K562 (cell line): ENCODE measurements around the gene TYR. TPM values are rescaled to one million over a fixed set of nuclear protein-coding genes. Genes with fewer than 3 reads are reported as not detected.
"Not testable (repeated sequence)": the region's sequence is repeated elsewhere in the genome, so short reads cannot be mapped to it uniquely, and the experiment has no call there.

Experiments
- ATAC-seq: fragments of 200-7000 bp; cut with Tn5 transposase; 3 replicates; pipeline ENCODE4 v1.9.1; 2020; ENCODE audit warnings: moderate library complexity
- BruUV-seq: library from RNA; stranded (reverse); fragments of 400-500 nt; replicated peaks from 2 replicates; lab custom pipeline; 2021; lab: Mats Ljungman, UMichigan
- CTCF ChIA-PET: fragments of 300-600 bp; formaldehyde crosslinking; extraction: SDS; loops from one replicate; lab custom pipeline; 2021; ENCODE audit warnings: low intra/inter-chr PET ratio; lab: Yijun Ruan, JAX
- POLR2A ChIA-PET: fragments of 300-600, 350-650 bp; sonication (Branson Sonifier 250); formaldehyde crosslinking; extraction: SDS; loops from one replicate; lab custom pipeline; 2021; ENCODE audit warnings: antibody characterized with exemption, inconsistent platforms; lab: Yijun Ruan, JAX
- DNase-seq, 4 experiments: peaks; one replicate each; pipeline versions ENCODE4 v3.0.0 to v3.0.0-alpha.2; 2011 to 2018; ENCODE audit warnings: low spot score in 3 of 4, mixed read lengths in 3 of 4; ENCODE audit errors: extremely low read depth in 1 of 4
- FAIRE-seq: peaks from 2 replicates; lab custom pipeline; 2011; peaks lifted over from hg19 to GRCh38; lab: Jason Lieb, UNC
- H2AFZ ChIP-seq: 2 replicates; pipeline ENCODE4 v1.6.0; 2011; ENCODE audit warnings: low read depth, low read length, control low read depth, inconsistent platforms
- H3K27ac ChIP-seq: fragments of 200-600 bp; 3 replicates; pipeline ENCODE4 v1.8.0; 2011; ENCODE audit warnings: low read depth, mild to moderate bottlenecking, control low read depth, inconsistent platforms, low read length, moderate library complexity, mixed read lengths; ENCODE audit errors: extremely low read depth
- H3K27me3 ChIP-seq, 2 experiments: fragments of 300-600 bp in 1 of 2; 2 replicates in 1 of 2; 3 replicates in 1 of 2; pipeline versions ENCODE4 v1.6.0 to v1.8.0; 2011; ENCODE audit warnings: inconsistent platforms in 2 of 2, low read length in 2 of 2, mild to moderate bottlenecking in 1 of 2, mixed read lengths in 1 of 2, moderate library complexity in 1 of 2; ENCODE audit not compliant: control insufficient read depth in 2 of 2, insufficient read depth in 2 of 2
- H3K36me3 ChIP-seq: fragments of 300-600 bp; 3 replicates; pipeline ENCODE4 v1.8.0; 2011; ENCODE audit warnings: mild to moderate bottlenecking, low read length, inconsistent platforms; ENCODE audit not compliant: control insufficient read depth, insufficient read depth
- H3K4me1 ChIP-seq, 2 experiments: fragments of 200-600 bp in 1 of 2; replicated peaks in 1 of 2; 2 replicates in 1 of 2; 3 replicates in 1 of 2; pipeline versions ENCODE4 v1.5.1 to v1.8.0; 2011; ENCODE audit warnings: inconsistent platforms in 2 of 2, low read length in 2 of 2, mild to moderate bottlenecking in 1 of 2, mixed read lengths in 1 of 2, moderate library complexity in 1 of 2; ENCODE audit not compliant: control insufficient read depth in 2 of 2, insufficient read depth in 2 of 2
- H3K4me2 ChIP-seq: 2 replicates; pipeline ENCODE4 v1.6.1; 2011; ENCODE audit warnings: low read length, control low read depth, inconsistent platforms, mixed read lengths; ENCODE audit not compliant: insufficient read depth
- H3K4me3 ChIP-seq: fragments of 200-600 bp; sonication (generic), shearing (Covaris generic); 2 replicates; pipeline ENCODE4 v1.5.1; 2016; ENCODE audit warnings: control low read depth, inconsistent platforms
- H3K79me2 ChIP-seq: fragments of 200-600 bp; 3 replicates; pipeline ENCODE4 v1.8.0; 2011; ENCODE audit warnings: low read length, inconsistent platforms; ENCODE audit not compliant: control insufficient read depth, insufficient read depth
- H3K9ac ChIP-seq, 2 experiments: 2 replicates each; pipeline versions ENCODE4 v1.6.0 to v1.6.1; 2011; ENCODE audit warnings: low read depth in 2 of 2, low read length in 2 of 2, control low read depth in 1 of 2, inconsistent platforms in 1 of 2, mild to moderate bottlenecking in 1 of 2, mixed read lengths in 1 of 2; ENCODE audit not compliant: insufficient read depth in 1 of 2
- H3K9me1 ChIP-seq: one replicate; pipeline ENCODE4 v1.6.0; 2011; ENCODE audit warnings: inconsistent platforms, mild to moderate bottlenecking, low read length, moderate library complexity; ENCODE audit not compliant: control insufficient read depth, insufficient read depth
- H3K9me3 ChIP-seq: replicated peaks from 2 replicates; pipeline ENCODE4 v1.5.1; 2011; ENCODE audit warnings: low read depth, low read length, inconsistent platforms; ENCODE audit not compliant: control insufficient read depth, insufficient read depth
- H4K20me1 ChIP-seq: replicated peaks from 2 replicates; pipeline ENCODE4 v1.6.1; 2011; ENCODE audit warnings: low read length, inconsistent platforms, mixed read lengths; ENCODE audit not compliant: control insufficient read depth, insufficient read depth
- CLOCK ChIP-seq: fragments of 250-450 bp; sonication (Bioruptor Pico); IDR thresholded peaks from 2 replicates; pipeline ENCODE4 v1.4.0; 2020; ENCODE audit warnings: mild to moderate bottlenecking, moderate library complexity, borderline replicate concordance
- ESRRB ChIP-seq: fragments of 250-450 bp; sonication (Bioruptor Pico); IDR thresholded peaks from 2 replicates; pipeline ENCODE4 v1.5.0; 2020; ENCODE audit warnings: mild to moderate bottlenecking, moderate library complexity, borderline replicate concordance
- KDM4B ChIP-seq, 2 experiments: fragments of 450-650 bp in 1 of 2; sonication (generic) in 1 of 2; IDR thresholded peaks; 2 replicates each; pipeline ENCODE4 v1.6.1; 2016 to 2017; ENCODE audit warnings: borderline replicate concordance in 2 of 2, antibody characterized with exemption in 1 of 2, low read depth in 1 of 2, mild to moderate bottlenecking in 1 of 2
- NR0B1 ChIP-seq: fragments of 450-650 bp; IDR thresholded peaks from one replicate; pipeline ENCODE4 v1.6.1; 2018; ENCODE audit warnings: mild to moderate bottlenecking, moderate library complexity; ENCODE audit not compliant: partially characterized antibody
- PTBP1 ChIP-seq: fragments of 200-400 bp; formaldehyde crosslinking; IDR thresholded peaks from 2 replicates; pipeline ENCODE4 v1.6.1; 2017; ENCODE audit warnings: low read depth, low read length
- RBM17 ChIP-seq: fragments of 200-400 bp; formaldehyde crosslinking; IDR thresholded peaks from 2 replicates; pipeline ENCODE4 v1.6.1; 2017; ENCODE audit warnings: low read depth, mild to moderate bottlenecking, low read length, borderline replicate concordance
- ZNF57 ChIP-seq: fragments of 450-650 bp; formaldehyde crosslinking; IDR thresholded peaks from 2 replicates; pipeline ENCODE4 v1.4.0; 2020; ENCODE audit warnings: mild to moderate bottlenecking, moderate library complexity
- WGBS: fragments of 100-300 bp; shearing (Covaris generic); methylation state at CpG from one replicate; pipeline ENCODE4 v1.1.6; 2016; ENCODE audit warnings: low coverage, mixed read lengths; ENCODE audit not compliant: insufficient coverage; ENCODE audit errors: missing lambda C conversion rate; 5-methylcytosine and 5-hydroxymethylcytosine counted together
- in situ Hi-C: fragments of 300-500 bp; cut with MboI; formaldehyde crosslinking; loops from 4 replicates; pipeline ENCODE4 v1.15.0; 2018; ENCODE audit warnings: inconsistent platforms, mixed read lengths
- intact Hi-C: fragments of 100-400 bp; cut with micrococcal nuclease; formaldehyde crosslinking; loops from 2 replicates; pipeline ENCODE4 v1.14.2; 2022
- polyA plus RNA-seq, 8 experiments: library from polyadenylated mRNA; depleted of rRNA in 4 of 8; stranded (reverse) in 5 of 8; unstranded in 3 of 8; fragments of >200 nt; fragmentation: Nextera tagmentation in 2 of 8; fragmentation: Illumina TruSeq in 1 of 8; extraction: Ambion mirVana in 2 of 8; extraction: Trizol in 1 of 8; gene quantifications; 2 replicates each; pipeline versions ENCODE4 v1.2.1 to v1.2.3, GENCODE V29; 2011 to 2014; ENCODE audit warnings: inconsistent platforms in 1 of 8, missing spikeins in 1 of 8
- total RNA-seq, 7 experiments: library from RNA; depleted of rRNA in 6 of 7; stranded (reverse); fragments of >200 nt in 6 of 7; fragmentation: Illumina TruSeq in 2 of 7; extraction: Trizol in 2 of 7; gene quantifications; 2 replicates each; pipeline versions ENCODE4 v1.2.1 to v1.2.3, GENCODE V29; 2011 to 2021; ENCODE audit warnings: low replicate concordance in 1 of 7

Gene TYR
- total and polyA plus RNA-seq, 9 of the 15 experiments (the other 6 are each of a cell fraction or from before 2014, with no cell fraction given), result not detected

GRCh38 chr11:89273220-89273619, 95.5 kb downstream of the TYR start:
- 6% methylated on average over 2 of the region's 2 CpGs for WGBS
- H3K36me3 ChIP-seq, H4K20me1 ChIP-seq, FAIRE-seq, CTCF ChIA-PET, H3K27ac ChIP-seq, H3K27me3 ChIP-seq, H3K79me2 ChIP-seq, ATAC-seq, in situ Hi-C loops, H3K4me1 ChIP-seq, H3K4me3 ChIP-seq, intact Hi-C loops, H3K9ac ChIP-seq, H2AFZ ChIP-seq, H3K9me3 ChIP-seq, H3K9me1 ChIP-seq, BruUV-seq, DNase-seq, POLR2A ChIA-PET, H3K4me2 ChIP-seq: not testable (repeated sequence)

DNA sequence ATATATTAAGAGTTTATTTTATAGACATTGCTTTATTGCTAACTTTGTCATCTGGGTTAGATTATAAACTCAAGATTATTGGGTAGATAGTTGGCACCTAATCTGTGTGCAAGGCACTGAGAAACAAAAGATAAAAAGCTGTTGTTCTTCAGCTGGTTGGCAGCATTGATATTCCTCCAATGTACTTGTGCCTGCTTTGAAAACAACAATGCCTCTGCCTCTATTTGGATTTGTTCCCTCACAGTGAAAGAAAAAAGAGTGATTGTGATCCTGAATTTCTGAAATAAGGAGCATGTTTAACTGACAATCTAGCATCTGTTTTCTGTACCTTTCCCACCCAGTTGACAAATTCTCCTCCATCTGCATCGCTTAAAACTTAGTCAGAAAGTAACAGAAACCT, 98.3 kb downstream of the TYR start:
- 0% methylated on average over 1 of the region's 1 CpG for WGBS
- in situ Hi-C loops (no loop called here), intact Hi-C loops (no loop called here)
- Histone ChIP-seq H3K9me3 (no peaks in the 10 kb centered on the region), H3K9ac (no peak overlapping the region), H4K20me1 (no peaks in the 10 kb centered on the region), H3K79me2 (no peaks in the 10 kb centered on the region), H3K4me2 (no peak overlapping the region), H3K4me1 (no peaks in the 10 kb centered on the region), H3K36me3 (no peaks in the 10 kb centered on the region), H2AFZ (no peak overlapping the region), H3K9me1 (no peaks in the 10 kb centered on the region), H3K27me3 (no peaks in the 10 kb centered on the region), H3K27ac (no peak overlapping the region), H3K4me3 (no peak overlapping the region)
- ATAC-seq (no peak), FAIRE-seq (no peak), DNase-seq (no peak)
- ChIA-PET POLR2A (no interaction called here), CTCF (no interaction called here)
- BruUV-seq, result no TSS peak
- TF ChIP-seq CLOCK (CRISPR knock-in tag), result no peak
- no peak for TF ChIP-seq ZNF57 (CRISPR knock-in tag)
- no peak for TF ChIP-seq KDM4B (IDR thresholded peaks at IDR 0.05; ENCODE audit: borderline replicate concordance in 2 of 2, low read depth in 1 of 2)
- no peak for TF ChIP-seq PTBP1
- TF ChIP-seq ESRRB (CRISPR knock-in tag), result no peak
- TF ChIP-seq NR0B1, result no peak
- TF ChIP-seq RBM17, result no peak
